Activated naive CD4-positive, alpha-beta T cell treated with anti-CD3 and anti-CD28 coated beads, Interleukin-2, amount 50 U/mL, for 72 hours (primary cell): ENCODE measurements around the gene FBXO5. TPM values are rescaled to one million over a fixed set of nuclear protein-coding genes. Genes with fewer than 3 reads are reported as not detected.
"Not testable (repeated sequence)": the region's sequence is repeated elsewhere in the genome, so short reads cannot be mapped to it uniquely, and the experiment has no call there.

Experiments
- ATAC-seq, 2 donors: fragments of 150-1000 bp; cut with Tn5 transposase; 2 replicates each; pipeline ENCODE4 v1.10.0; 2021; ENCODE audit warnings: mild to moderate bottlenecking in 2 of 2, moderate library complexity in 2 of 2
- DNase-seq, 2 donors: peaks; one replicate each; pipeline ENCODE4 v3.0.0; 2021 to 2022; ENCODE audit warnings: low spot score in 2 of 2
- H3K27ac Mint-ChIP-seq, 2 donors: one replicate each; pipeline ENCODE4 v1.8.0; 2022; ENCODE audit warnings: mild to moderate bottlenecking in 2 of 2, mixed read lengths in 2 of 2
- H3K36me3 Mint-ChIP-seq, 2 donors: one replicate each; pipeline ENCODE4 v1.8.0; 2022; ENCODE audit warnings: mixed read lengths in 2 of 2
- H3K9me3 Mint-ChIP-seq, 2 donors: one replicate each; pipeline ENCODE4 v1.8.0; 2022; ENCODE audit warnings: mixed read lengths in 2 of 2
- total RNA-seq, 2 donors: library from RNA; stranded (reverse); gene quantifications; one replicate each; pipeline ENCODE4 v1.2.3, GENCODE V29; 2022

The FBXO5 gene
- total RNA-seq, 2 donors from 2014 or later, result 43.6 to 81.5 TPM

GRCh38 chr6:153001767-153002612, 19.1 kb upstream of the FBXO5 start:
- peaks cover 24 to 40% of the 10 kb centered on the region in 2 donors for H3K36me3 Mint-ChIP-seq
- DNase-seq (no peak), ATAC-seq (peak; percentile 17 to 26)
- H3K9me3 Mint-ChIP-seq, result peaks cover 0 to 4% of the 10 kb centered on the region in 2 donors
- peak overlapping the region; percentile 90 to 94 for H3K27ac Mint-ChIP-seq

DNA sequence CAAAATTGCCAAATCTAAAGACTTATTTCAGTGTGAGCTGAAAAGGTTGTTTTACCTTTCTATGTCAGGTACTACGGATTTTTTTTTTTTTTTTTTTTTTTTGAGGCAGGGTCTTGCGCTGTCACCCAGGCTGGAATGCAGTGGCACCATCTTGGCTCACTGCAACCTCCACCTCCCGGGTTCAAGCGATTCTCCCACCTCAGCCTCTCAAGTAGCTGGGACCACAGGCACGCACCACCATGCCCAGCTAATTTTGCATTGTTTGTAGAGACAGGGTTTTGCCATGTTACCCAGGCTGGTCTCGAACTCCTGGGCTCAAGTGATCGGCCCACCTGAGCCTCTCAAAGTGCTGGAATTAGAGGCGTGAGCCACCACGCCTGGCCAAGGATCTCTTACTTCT, 17.9 kb upstream of the FBXO5 start:
- not testable (repeated sequence) for H3K9me3 Mint-ChIP-seq, ATAC-seq, DNase-seq
- H3K27ac Mint-ChIP-seq, result peak overlapping the region in 1 of 2 donors; percentile 94
- H3K36me3 Mint-ChIP-seq, result peaks cover 30 to 45% of the 10 kb centered on the region in 2 donors

GRCh38 chr6:153000243-153000642, 17.4 kb upstream of the FBXO5 start:
- ATAC-seq, result no peak
- H3K27ac Mint-ChIP-seq, result no peak overlapping the region
- peaks cover 0 to 4% of the 10 kb centered on the region in 2 donors for H3K9me3 Mint-ChIP-seq
- peaks cover 30 to 45% of the 10 kb centered on the region in 2 donors for H3K36me3 Mint-ChIP-seq
- DNase-seq, result no peak

- H3K36me3 Mint-ChIP-seq, result peaks cover 30 to 45% of the 10 kb centered on the region in 2 donors
- H3K27ac Mint-ChIP-seq, DNase-seq, H3K9me3 Mint-ChIP-seq, ATAC-seq: not testable (repeated sequence)
Observed at GRCh38 chr6:152999538-152999937, 16.7 kb upstream of the FBXO5 start.

DNA sequence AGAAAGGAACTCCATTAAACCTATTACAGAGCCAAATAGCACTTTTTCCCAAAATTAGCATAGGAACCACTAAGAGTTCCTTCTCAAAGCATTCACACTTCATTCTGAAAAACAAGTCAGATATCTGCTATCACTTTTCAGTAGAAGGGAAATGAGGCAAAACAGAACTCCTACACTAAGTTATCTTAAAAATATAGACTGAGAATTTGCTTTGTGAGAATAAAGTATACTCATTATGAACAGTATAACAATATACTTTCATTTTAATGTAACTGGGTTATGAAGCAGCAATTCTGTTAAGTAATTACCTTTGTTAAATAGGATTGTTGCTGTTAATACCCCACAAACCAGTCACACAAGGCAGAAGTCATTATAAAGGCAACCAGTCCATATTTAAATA, 11.0 kb upstream of the FBXO5 start:
- H3K36me3 Mint-ChIP-seq, result peaks cover 15 to 44% of the 10 kb centered on the region in 2 donors
- ATAC-seq, result peak in 1 of 2 donors; percentile 81
- no peak for DNase-seq

DNA sequence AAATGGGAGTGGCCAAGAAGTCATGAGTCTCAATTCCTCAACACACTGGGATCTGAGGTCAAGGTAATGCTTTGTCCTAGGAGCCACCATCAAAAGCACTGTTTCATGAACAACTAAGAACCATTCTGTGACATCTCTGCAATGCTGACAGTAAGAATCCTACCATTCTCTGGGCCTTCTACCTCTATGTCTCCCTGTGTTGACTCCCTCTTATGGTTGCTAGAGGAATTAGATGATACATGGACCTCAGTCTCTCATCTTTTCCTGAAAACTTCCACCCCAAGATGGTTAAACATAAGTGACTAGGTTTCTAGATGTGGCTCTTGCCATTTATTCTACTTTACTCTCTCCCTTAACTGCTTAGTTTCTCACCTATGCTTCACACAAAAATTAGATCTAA, 10.6 kb upstream of the FBXO5 start:
- Mint-ChIP-seq H3K36me3 (peaks cover 15 to 42% of the 10 kb centered on the region in 2 donors), H3K27ac (peak overlapping the region in 1 of 2 donors; percentile 89)
- ATAC-seq, result peak; percentile 31 to 40

More for the DNA sequence above, 11.0 kb upstream of the FBXO5 start:
- Mint-ChIP-seq H3K27ac (peak overlapping the region in 1 of 2 donors; percentile 89), H3K9me3 (no peaks in the 10 kb centered on the region)

GRCh38 chr6:152986978-152987377, 4.1 kb upstream of the FBXO5 start:
- H3K9me3 Mint-ChIP-seq, result no peaks in the 10 kb centered on the region
- H3K36me3 Mint-ChIP-seq, result peaks cover 11 to 28% of the 10 kb centered on the region in 2 donors
- ATAC-seq (no peak), DNase-seq (no peak)
- H3K27ac Mint-ChIP-seq, result no peak overlapping the region

More for the DNA sequence above, 10.6 kb upstream of the FBXO5 start:
- no peaks in the 10 kb centered on the region for H3K9me3 Mint-ChIP-seq
- no peak for DNase-seq

DNA sequence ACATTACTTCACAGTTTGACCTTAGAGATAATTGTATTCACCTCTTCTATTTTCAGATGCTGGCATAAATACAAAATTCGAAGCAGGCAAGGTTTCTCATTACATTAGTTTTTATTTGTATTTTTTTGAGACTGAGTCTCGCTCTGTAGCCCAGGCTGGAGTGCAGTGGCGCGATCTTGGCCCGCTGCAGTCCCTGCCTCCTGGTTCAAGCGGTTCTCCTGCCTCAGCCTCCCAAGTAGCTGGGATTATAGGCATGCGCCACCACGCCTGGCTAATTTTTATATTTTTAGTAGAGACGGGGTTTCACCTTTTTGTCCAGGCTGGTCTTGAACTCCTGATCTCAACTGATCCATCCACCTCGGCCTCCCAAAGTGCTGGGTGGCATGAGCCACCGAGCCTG, 2.5 kb upstream of the FBXO5 start:
- ATAC-seq, H3K9me3 Mint-ChIP-seq, H3K27ac Mint-ChIP-seq, DNase-seq: not testable (repeated sequence)
- peaks cover 23 to 36% of the 10 kb centered on the region in 2 donors for H3K36me3 Mint-ChIP-seq

DNA sequence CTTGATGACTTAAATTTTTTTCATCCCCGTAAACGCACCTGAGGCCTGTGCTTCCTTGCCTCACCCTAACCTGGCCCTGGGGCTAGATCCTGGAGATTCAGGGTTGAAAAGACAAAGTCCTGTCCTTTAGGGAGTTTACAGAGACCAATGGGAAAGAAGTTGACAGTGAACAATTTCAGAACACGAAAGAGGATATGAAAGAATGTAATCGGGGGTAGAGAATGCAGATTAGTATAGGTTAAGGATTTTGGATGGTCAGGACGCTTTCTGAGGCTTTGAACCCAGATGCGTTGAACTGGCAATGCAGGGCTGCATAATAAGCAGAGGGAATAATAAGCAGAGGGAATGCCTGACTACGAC, 1.7 kb upstream of the FBXO5 start:
- H3K36me3 Mint-ChIP-seq, result peaks cover 28 to 34% of the 10 kb centered on the region in 2 donors
- no peaks in the 10 kb centered on the region for H3K9me3 Mint-ChIP-seq
- peak overlapping the region; percentile 96 to 100 for H3K27ac Mint-ChIP-seq
- no peak for ATAC-seq
- DNase-seq, result no peak

GRCh38 chr6:152983637-152984512, 1.0 kb upstream of the FBXO5 start:
- Mint-ChIP-seq H3K27ac (peak overlapping the region; percentile 96 to 100), H3K9me3 (no peaks in the 10 kb centered on the region), H3K36me3 (peaks cover 28 to 34% of the 10 kb centered on the region in 2 donors)
- DNase-seq (peak; percentile 71 to 79), ATAC-seq (peak; percentile 36 to 54)

- DNase-seq, result peak; percentile 22 to 61
- peak in 1 of 2 donors; percentile 0 for ATAC-seq
- no peaks in the 10 kb centered on the region for H3K9me3 Mint-ChIP-seq
- H3K27ac Mint-ChIP-seq, result peak overlapping the region; percentile 92 to 96
- peaks cover 33 to 34% of the 10 kb centered on the region in 2 donors for H3K36me3 Mint-ChIP-seq
Observed at GRCh38 chr6:152981989-152982903, 595 bp downstream of the FBXO5 start.

- ATAC-seq (no peak), DNase-seq (no peak)
- Mint-ChIP-seq H3K36me3 (peaks cover 43 to 44% of the 10 kb centered on the region in 2 donors), H3K9me3 (no peaks in the 10 kb centered on the region), H3K27ac (peak overlapping the region in 1 of 2 donors; percentile 69)
Observed at GRCh38 chr6:152981219-152981618, 1.6 kb downstream of the FBXO5 start.

DNA sequence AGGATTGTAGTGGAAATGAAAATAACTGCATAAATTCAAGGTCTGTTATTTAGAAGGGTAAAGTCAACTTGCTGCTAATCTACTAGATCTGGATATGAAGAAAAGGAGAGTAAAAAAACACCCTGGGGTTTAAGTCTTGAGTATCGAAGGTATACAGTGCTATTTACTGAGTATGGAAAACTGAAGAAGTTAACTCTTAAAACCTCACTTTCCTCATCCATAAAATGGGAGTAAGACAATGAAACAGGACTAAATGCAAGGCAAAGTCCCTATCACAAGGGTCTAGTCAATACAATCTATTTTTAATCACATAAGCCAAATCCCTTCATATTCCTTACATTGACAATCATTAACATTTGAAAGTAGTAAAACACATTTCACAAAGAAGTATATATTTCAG, 2.2 kb downstream of the FBXO5 start:
- no peak for DNase-seq
- no peak for ATAC-seq

GRCh38 chr6:152979116-152979515, 3.7 kb downstream of the FBXO5 start:
- DNase-seq (no peak), ATAC-seq (no peak)
- H3K36me3 Mint-ChIP-seq, result peaks cover 46 to 52% of the 10 kb centered on the region in 2 donors
- H3K9me3 Mint-ChIP-seq, result peaks cover 4% of the 10 kb centered on the region in 2 donors
- no peak overlapping the region for H3K27ac Mint-ChIP-seq

More for the DNA sequence above, 2.2 kb downstream of the FBXO5 start:
- Mint-ChIP-seq H3K27ac (peak overlapping the region in 1 of 2 donors; percentile 43), H3K9me3 (no peaks in the 10 kb centered on the region), H3K36me3 (peaks cover 44 to 50% of the 10 kb centered on the region in 2 donors)

DNA sequence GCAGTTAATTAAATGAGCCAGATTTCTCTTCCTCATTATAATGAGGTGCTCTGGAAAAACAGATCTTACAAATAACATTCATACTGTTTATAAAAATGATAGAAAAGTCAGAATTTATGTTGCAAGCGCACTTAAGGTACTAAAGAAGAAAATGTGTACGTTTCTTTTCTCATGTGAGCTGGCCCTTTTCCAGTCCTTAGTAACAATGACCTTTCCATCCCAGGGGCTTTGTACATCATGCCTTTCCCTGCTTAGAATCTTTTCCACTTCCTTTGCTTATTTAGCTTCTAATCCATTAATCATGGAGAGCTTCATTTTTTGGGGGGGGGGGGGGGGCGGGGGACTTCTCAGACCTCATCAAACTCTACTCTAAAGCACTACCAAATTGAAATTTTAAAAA, 4.8 kb downstream of the FBXO5 start:
- Mint-ChIP-seq H3K27ac (no peak overlapping the region), H3K9me3 (peaks cover 4% of the 10 kb centered on the region in 2 donors), H3K36me3 (peaks cover 55 to 57% of the 10 kb centered on the region in 2 donors)
- ATAC-seq (no peak), DNase-seq (no peak)

DNA sequence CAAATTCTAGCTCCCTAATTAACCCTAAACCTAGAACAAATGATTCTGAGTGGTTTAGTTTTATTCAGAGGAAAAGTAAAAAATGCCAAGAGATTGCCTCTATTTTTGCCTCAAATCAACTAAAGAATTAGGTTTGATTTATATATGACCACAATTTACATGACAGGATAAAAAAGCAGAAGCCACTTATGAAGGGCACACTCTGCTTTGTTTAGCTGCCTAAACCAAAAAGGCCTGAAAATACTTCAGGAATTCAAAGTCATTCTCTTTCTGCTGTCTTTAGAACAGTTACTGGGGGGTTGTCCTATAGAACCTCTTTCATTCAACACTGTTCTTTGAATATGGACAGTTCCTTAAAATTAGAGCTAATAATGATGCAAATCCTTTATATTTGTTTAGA, 5.3 kb downstream of the FBXO5 start:
- no peak for DNase-seq
- no peak for ATAC-seq
- H3K9me3 Mint-ChIP-seq, result peaks cover 4% of the 10 kb centered on the region in 2 donors
- no peak overlapping the region for H3K27ac Mint-ChIP-seq
- peaks cover 55 to 59% of the 10 kb centered on the region in 2 donors for H3K36me3 Mint-ChIP-seq
